Sciatic nerve (tissue), 2 donors: Measurements from ENCODE around the gene TRIM9. TPM values are rescaled to one million over a fixed set of nuclear protein-coding genes. Genes with fewer than 3 reads are reported as not detected.
"Not testable (repeated sequence)": the region's sequence is repeated elsewhere in the genome, so short reads cannot be mapped to it uniquely, and the experiment has no call there.

Experiments used
- ATAC-seq: fragments of 200-7000 bp; cut with Tn5 transposase; one replicate; pipeline ENCODE4 v1.9.1; 2020; ENCODE audit warnings: mild to moderate bottlenecking, moderate library complexity
- DNase-seq: peaks from one replicate; pipeline ENCODE4 v3.0.0-alpha.2; 2020; ENCODE audit warnings: low spot score
- intact Hi-C: fragments of 100-400 bp; cut with DNase I; formaldehyde crosslinking; loops from one replicate; pipeline ENCODE4 v1.14.2; 2022
- total RNA-seq: library from RNA; stranded (reverse); fragmentation: NEBNext Ultra II Directional; extraction: Animal tissue kit (Norgen Biotek cat#: 25700); gene quantifications from one replicate; pipeline ENCODE4 v1.2.1, GENCODE V29; 2021
- donor health status: DM: no; HTN: no; CAD: no.
- donor health status: DM: no; HTN: no; CAD: no.

TRIM9 gene
- total RNA-seq, 1 donor from 2014 or later: 5.4 TPM

GRCh38 chr14:51019089-51019488 lies 75.8 kb downstream of the TRIM9 start:
- peak; percentile 68 for ATAC-seq
- no peak for DNase-seq
- intact Hi-C loops: no loop called here

DNA sequence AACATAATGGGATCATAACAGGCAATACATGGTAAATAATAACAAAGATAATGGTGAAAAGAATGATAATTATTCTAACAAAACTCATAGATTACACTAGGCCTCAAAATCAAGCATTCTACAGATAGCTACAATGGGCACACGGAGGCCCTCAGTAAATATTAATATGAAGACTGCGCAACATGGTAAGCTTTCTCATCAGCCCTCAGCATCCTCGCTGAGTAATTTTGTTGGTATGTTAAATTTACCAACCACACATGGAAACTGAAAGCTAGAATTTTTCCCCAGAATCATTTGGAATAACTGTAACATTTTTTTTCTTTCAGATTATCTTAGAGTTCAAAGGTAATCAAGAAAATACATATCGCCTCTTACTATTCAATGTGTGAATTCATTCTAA lies 76.4 kb downstream of the TRIM9 start:
- no peak for ATAC-seq
- intact Hi-C loops: no loop called here
- no peak for DNase-seq

DNA sequence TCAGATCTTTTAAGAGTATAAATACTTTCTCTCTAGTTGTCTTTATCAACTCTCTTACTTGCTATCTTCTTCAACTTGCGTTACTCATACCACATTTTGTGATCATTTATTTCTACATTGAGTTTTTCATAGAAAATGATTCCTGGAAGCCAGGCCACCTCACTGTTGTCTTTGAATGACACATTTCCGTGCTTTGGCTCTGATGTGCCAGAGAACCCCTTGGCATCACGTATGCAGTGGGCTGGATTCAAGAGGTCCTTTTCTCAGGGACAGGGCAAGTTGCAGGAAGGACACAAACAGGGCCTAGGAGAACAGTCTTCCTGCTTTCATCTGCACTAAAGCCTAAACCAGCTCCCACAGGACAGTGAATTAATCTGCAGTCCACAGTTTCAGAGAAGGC lies 80.3 kb downstream of the TRIM9 start:
- ATAC-seq: no peak
- no peak for DNase-seq
- intact Hi-C loops: no loop called here

GRCh38 chr14:51014086-51014485 lies 80.8 kb downstream of the TRIM9 start:
- intact Hi-C loops: no loop called here
- DNase-seq: no peak
- peak; percentile 78 for ATAC-seq

DNA sequence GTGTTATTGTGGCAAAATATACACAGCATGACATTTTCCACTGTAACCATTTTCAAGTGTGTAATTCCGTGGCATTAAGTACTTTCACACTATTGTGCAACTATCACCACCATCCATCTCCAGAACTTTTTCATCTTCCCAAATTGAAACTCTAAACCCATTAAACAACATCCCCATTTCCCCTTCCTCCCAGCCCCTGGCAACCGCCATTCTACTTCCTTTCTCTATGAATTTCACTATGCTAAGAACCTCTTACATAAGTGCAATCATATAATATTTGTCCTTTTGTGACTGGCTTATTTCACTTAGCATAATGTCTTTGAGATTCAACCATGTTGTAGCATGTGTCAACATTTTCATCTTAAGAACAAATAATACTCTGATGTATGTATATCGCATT lies 82.8 kb downstream of the TRIM9 start:
- intact Hi-C loops: no loop called here
- no peak for DNase-seq
- ATAC-seq: no peak

DNA sequence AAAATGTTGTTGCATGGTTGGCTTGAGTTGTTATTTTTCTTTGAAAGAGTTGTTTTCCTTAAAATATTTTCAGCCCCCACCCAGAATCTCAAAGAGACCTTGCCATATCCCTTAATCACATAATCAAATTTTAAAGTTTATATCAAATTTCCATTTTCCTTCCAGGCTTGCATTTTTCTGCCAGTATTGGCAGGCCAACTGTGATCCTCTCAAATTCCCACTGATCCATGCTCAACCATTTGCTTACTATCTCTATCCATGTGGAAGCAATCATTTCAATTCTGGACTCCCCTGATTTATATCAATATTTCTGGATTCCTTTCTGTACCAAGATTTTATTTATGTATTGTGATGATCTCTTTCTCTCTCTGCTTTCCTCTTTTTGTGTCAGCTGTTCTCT lies 86.5 kb downstream of the TRIM9 start:
- DNase-seq (no peak), ATAC-seq (peak; percentile 48)
- intact Hi-C loops: no loop called here

DNA sequence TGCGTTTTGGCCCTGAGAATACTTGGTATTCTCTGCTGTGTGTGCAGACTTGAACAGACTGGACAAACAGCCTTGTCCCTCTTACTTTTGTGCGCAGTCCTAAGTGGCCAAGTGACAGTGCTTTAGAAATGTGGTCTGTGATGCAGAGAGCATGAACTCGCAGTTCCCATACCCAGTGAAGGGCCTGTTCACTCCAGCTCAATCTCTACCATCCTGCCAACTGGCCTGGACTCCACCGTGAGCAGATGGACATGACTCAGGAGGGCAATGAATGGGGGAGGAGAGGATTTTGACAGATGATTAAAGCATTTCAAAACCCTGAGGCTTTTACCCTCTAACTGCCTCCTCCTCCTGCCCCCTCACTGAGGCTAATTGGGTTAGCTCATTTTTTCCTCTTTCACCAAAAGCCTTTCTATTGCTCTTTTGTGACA lies 88.1 kb downstream of the TRIM9 start:
- DNase-seq (no peak), ATAC-seq (peak; percentile 79)
- intact Hi-C loops: no loop called here

DNA sequence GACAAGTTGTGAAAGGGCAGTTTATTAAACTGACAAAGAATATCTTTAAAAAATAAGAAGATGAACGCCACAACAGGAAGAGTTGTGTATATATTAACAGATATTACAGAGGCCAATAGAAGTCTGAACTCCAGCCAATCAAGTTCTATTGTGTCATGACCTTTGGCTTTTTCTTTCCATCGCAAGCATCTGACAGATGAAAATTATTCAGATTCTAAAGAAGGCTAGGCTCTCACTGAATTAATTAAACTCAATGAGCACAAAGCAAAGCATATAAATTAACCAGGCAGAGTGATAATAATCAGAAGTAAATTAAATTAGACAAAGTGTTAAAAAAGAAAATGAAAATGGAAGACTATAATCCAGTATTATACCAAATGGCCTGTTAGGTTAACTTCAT lies 88.6 kb downstream of the TRIM9 start:
- intact Hi-C loops: no loop called here
- DNase-seq (no peak), ATAC-seq (no peak)

- no peak for DNase-seq
- intact Hi-C loops: no loop called here
- no peak for ATAC-seq
Observed at GRCh38 chr14:51004801-51005526, 89.9 kb downstream of the TRIM9 start.

- no peak for DNase-seq
- intact Hi-C loops: no loop called here
- peak; percentile 44 for ATAC-seq
Observed at GRCh38 chr14:51004352-51004800, 90.5 kb downstream of the TRIM9 start.

- no peak for ATAC-seq
- DNase-seq: no peak
- intact Hi-C loops: no loop called here
Observed at GRCh38 chr14:51002406-51002999, 92.4 kb downstream of the TRIM9 start.

DNA sequence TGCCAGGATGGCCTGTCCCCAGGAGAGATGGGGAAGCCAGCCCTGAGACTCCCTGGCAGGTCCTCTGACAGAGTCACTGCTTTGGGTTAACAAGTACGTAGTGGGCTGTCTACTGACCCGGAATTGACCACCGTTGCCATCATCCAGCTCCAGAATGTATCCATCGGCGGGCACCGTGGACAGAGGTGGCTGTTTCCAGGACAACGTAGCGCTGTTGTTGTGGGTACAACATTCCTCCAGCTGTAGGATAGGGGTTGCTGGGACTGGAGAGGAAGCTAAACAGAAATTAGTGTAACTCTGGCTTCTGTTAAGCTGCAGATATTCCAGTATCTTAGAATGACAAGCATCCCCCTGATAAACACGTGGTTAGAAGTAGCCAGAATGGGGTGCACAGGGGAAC lies 94.3 kb downstream of the TRIM9 start:
- no peak for ATAC-seq
- no peak for DNase-seq
- intact Hi-C loops: no loop called here

- no peak for ATAC-seq
- no peak for DNase-seq
- intact Hi-C loops: no loop called here
Observed at GRCh38 chr14:50999726-51000125, 95.2 kb downstream of the TRIM9 start.

GRCh38 chr14:50998612-50999011 lies 96.3 kb downstream of the TRIM9 start:
- DNase-seq: no peak
- ATAC-seq: no peak
- intact Hi-C loops: no loop called here

DNA sequence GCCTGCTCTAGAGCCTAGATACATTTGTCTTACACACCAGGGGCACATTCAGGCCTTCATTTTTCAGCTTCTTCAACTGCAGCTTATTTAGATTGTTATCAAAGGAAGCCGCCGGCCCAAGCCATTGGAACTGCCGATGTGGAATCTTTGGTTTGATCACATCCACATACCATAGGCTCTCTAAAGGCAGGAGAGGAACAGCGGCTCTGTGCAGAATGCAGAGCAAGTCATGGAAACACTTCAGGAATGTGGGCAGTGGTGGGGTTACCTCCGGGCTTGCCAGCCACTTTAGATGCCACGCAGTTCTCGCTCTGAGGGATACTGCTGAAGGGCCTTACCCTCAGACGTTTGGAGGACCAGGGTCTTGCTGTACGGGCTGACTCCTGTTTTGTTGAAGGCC lies 97.2 kb downstream of the TRIM9 start:
- no peak for ATAC-seq
- intact Hi-C loops: no loop called here
- DNase-seq: no peak

DNA sequence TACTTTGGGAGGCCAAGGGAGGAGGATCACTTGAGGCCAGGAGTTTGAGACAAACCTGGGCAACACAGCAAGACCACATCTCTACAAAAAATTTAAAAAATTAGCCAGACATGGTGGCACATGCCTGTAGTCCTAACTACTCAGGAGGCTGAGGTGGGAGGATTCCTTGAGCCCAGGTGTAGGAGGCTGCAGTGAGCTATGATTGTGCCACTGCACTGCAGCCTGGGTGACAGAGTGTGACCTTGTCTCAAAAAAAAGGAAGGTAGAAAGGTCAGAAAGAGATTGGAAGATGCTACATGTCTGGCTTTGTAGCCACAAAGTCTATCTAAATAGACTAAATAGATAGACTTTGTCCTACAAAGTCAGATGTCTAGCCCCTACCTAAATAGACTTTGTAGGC lies 100.7 kb downstream of the TRIM9 start:
- intact Hi-C loops, ATAC-seq, DNase-seq: not testable (repeated sequence)

DNA sequence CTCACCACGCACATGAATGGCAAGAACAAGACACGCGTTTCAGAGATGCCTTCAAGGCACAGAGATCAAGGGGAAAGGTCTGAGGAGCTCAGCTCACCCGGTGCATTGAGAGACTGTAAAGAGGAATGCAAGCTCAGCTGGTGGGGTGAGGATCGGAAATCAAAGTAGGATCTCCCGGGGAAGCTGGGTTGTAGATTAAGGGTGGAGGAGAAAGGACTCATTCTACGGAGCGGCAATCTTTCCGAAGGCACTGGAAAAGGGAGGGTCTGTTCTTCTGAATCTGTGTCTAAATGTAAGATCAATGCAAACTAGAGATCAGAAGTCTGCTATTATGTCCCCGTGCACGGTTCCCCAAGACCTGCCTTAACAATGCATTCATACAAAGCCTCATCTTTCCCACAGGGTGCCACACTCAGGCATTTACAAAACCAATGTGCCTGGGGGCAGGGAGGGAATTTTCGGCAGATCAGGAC lies 109.0 kb downstream of the TRIM9 start:
- intact Hi-C loops: no loop called here
- no peak for DNase-seq
- ATAC-seq: no peak

DNA sequence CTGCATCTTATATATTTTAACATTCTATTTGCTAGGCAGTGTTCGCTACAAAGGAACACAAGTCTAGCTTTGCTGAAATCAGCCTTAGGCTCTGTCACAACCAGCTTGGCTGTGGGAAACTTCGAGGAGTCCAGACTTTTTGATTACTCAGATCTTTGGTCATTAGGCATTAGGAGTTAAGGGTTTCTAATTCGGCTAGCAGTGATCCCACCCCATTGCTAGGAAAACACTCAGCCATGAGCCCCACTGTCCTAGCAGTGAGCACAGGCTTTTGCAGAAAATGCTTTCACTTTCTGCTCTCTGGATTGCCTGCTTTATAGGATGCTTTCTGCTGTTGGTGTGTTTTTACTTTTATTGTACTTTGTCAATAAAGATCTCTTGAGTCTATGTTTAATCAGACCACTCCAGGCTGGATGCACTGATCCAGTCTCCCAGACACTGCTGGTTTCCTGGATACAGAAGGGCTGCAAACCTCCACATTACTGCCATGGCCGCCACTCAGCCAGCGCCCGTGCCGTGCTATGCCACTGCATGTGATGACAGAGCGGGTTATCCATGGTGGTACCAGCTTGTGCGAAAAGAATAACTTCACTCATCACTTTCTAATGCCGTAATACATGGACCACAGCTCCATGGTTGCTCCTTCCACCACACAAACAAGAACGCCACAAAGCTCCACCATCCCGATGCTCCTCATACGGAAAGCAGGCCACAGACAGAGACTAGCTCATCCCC lies 109.6 kb downstream of the TRIM9 start:
- DNase-seq (no peak), ATAC-seq (no peak)
- intact Hi-C loops: no loop called here

- intact Hi-C loops: no loop called here
- no peak for DNase-seq
- ATAC-seq: no peak
Observed at GRCh38 chr14:50984036-50984710, 110.7 kb downstream of the TRIM9 start.
